ENCODE measurements around the gene CHTF8. TPM values are rescaled to one million over a fixed set of nuclear protein-coding genes. Genes with fewer than 3 reads are reported as not detected.

Gene CHTF8
- 84.8 and 112 TPM in 2 replicates for polyA plus RNA-seq (2011; rRNA removed)
- polyA minus RNA-seq (2011; rRNA and poly(A)+ RNA removed) = 126 and 158 TPM in 2 replicates

GRCh38 chr16:69132424-69133252 lies at the start of gene CHTF8, which contains the start of gene UTP4:
Gene CHTF8 (minus strand): TSS chr16:69132588. CDS start chr16:69121458, 11,130 bp downstream.
Gene UTP4 (plus strand): TSS chr16:69132649. CDS start chr16:69133460, 811 bp downstream.
- peak within 1 kb of the TSS; percentile 78 for H3K27ac ChIP-seq (ENCODE audit: low read depth, low read length)
- H3K9me3 ChIP-seq (ENCODE audit: control insufficient read depth, insufficient read depth, low read length) = no peaks in the 10 kb centered on the region; the same call in 1 of the 2 replicates
- H3K27me3 ChIP-seq (ENCODE audit: control insufficient read depth, insufficient read depth, low read length) = no peaks in the 10 kb centered on the region
- peak within 1 kb of the TSS; percentile 91 for H3K4me3 ChIP-seq (ENCODE audit: low read depth, low read length)
- ChIA-PET CTCF (interaction anchor here (0.6 to 2.0 kb wide), 4 partner anchors 209 to 287 kb away, joined by 4 to 11 read pairs (median 4); no protein-coding TSS in a partner anchor), POLR2A (interaction anchor here (0.6 to 0.9 kb wide), 4 partner anchors 33 to 123 kb away, joined by 3 to 12 read pairs (median 3); no protein-coding TSS in a partner anchor)
- DNase-seq (ENCODE audit: low read depth, low spot score) = peak; percentile 16
- TF ChIP-seq CTCF (IDR thresholded peaks at IDR 0.05; ENCODE audit: low read depth, low read length) = no peak

GRCh38 chr16:69180011-69180338 lies 47.6 kb upstream of the CHTF8 start:
- no peak for DNase-seq (ENCODE audit: low read depth, low spot score)
- Histone ChIP-seq H3K27me3 (ENCODE audit: control insufficient read depth, insufficient read depth, low read length) (no peaks in the 10 kb centered on the region), H3K4me3 (ENCODE audit: low read depth, low read length) (no peak overlapping the region), H3K27ac (ENCODE audit: low read depth, low read length) (peak overlapping the region; percentile 52), H3K9me3 (ENCODE audit: control insufficient read depth, insufficient read depth, low read length) (no peaks in the 10 kb centered on the region)
- TF ChIP-seq CTCF (IDR thresholded peaks at IDR 0.05; ENCODE audit: low read depth, low read length) = no peak
- POLR2A ChIA-PET = interaction anchor here (0.6 to 1.2 kb wide), 2 partner anchors 8 to 13 kb away, joined by 3 to 4 read pairs; no protein-coding TSS in a partner anchor
- CTCF ChIA-PET = interaction anchor here (0.6 to 1.0 kb wide), 2 partner anchors 14 to 270 kb away, joined by 3 to 4 read pairs; no protein-coding TSS in a partner anchor

GRCh38 chr16:69179328-69180010 lies 47.1 kb upstream of the CHTF8 start:
- no peak overlapping the region for H3K4me3 ChIP-seq (ENCODE audit: low read depth, low read length)

GRCh38 chr16:69176033-69176800 lies 43.8 kb upstream of the CHTF8 start:
- Histone ChIP-seq H3K9me3 (ENCODE audit: control insufficient read depth, insufficient read depth, low read length) (no peaks in the 10 kb centered on the region), H3K27me3 (ENCODE audit: control insufficient read depth, insufficient read depth, low read length) (no peaks in the 10 kb centered on the region), H3K27ac (ENCODE audit: low read depth, low read length) (peak overlapping the region; percentile 55), H3K4me3 (ENCODE audit: low read depth, low read length) (no peak overlapping the region)
- 0 out of 2 replicates have a peak, but pooled peaks have one; percentile 9 for TF ChIP-seq CTCF (IDR thresholded peaks at IDR 0.05; ENCODE audit: low read depth, low read length)
- CTCF ChIA-PET = interaction anchor here (1.1 kb wide), 1 partner anchor 109 kb away, joined by 3 read pairs; no protein-coding TSS in a partner anchor
- DNase-seq (ENCODE audit: low read depth, low spot score) = peak; percentile 43
- POLR2A ChIA-PET = interaction anchor here (0.6 to 1.0 kb wide), 4 partner anchors 10 to 71 kb away, joined by 3 to 8 read pairs (median 4); partner anchors contain the start of gene HAS3

More at GRCh38 chr16:69179328-69180010, 47.1 kb upstream of the CHTF8 start:
- TF ChIP-seq CTCF (IDR thresholded peaks at IDR 0.05; ENCODE audit: low read depth, low read length) = no peak
- DNase-seq (ENCODE audit: low read depth, low spot score) = peak; percentile 49
- Histone ChIP-seq H3K27ac (ENCODE audit: low read depth, low read length) (peak overlapping the region; percentile 75), H3K27me3 (ENCODE audit: control insufficient read depth, insufficient read depth, low read length) (no peaks in the 10 kb centered on the region), H3K9me3 (ENCODE audit: control insufficient read depth, insufficient read depth, low read length) (no peaks in the 10 kb centered on the region)
- CTCF ChIA-PET = interaction anchor here (0.9 to 1.2 kb wide), 3 partner anchors 13 to 132 kb away, joined by 3 to 4 read pairs (median 3); no protein-coding TSS in a partner anchor
- POLR2A ChIA-PET = interaction anchor here (0.6 to 1.2 kb wide), 3 partner anchors 8 to 46 kb away, joined by 3 to 4 read pairs (median 3); no protein-coding TSS in a partner anchor
